HG02763 (cell line): ENCODE measurements around the gene PRLR.

Experiments
- ATAC-seq: cut with Tn5 transposase; IDR thresholded peaks from one replicate; pipeline ENCODE4 v1.9.1; 2021; ENCODE audit warnings: mild to moderate bottlenecking, moderate library complexity; ENCODE audit not compliant: unreplicated experiment

PRLR gene

DNA sequence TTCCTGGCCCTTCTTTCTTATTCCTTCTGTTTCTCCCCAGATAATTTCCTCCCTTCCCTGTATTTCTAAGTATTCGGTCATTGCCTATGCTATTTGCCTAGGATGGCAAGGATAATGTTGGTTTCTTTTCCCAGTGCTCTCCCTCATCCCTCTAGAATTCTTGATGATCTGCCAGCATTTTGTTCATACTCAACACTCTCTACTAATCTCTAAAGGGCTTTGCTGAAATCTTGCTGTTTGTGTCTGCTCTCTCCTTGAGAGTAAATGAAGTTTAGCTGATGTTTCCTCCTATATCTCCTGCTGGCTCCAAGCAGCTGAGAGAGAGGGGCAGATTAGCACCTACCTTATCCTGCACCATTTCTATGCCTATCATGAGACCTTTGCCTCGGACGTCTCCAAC is 220.6 kb downstream of the PRLR start:
- no peak for ATAC-seq

DNA sequence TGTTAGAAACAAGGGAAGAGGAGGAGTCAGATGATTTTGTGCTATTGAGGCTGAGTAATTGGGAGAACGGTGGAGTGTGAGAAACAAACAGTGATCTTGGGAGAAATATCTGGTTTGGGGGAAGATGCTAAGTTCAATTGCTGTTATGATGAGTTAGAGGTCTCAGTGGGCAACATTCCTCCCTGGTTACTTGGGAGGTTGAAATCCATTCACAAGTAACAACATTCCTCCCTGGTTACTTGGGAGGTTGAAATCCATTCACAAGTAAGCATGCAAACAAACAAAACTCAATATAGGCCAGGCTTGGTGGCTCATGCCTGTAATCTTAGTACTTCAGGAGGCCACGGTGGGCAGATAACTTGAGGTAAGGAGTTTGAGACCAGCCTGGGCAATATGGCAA is 221.3 kb downstream of the PRLR start:
- ATAC-seq, result no peak

DNA sequence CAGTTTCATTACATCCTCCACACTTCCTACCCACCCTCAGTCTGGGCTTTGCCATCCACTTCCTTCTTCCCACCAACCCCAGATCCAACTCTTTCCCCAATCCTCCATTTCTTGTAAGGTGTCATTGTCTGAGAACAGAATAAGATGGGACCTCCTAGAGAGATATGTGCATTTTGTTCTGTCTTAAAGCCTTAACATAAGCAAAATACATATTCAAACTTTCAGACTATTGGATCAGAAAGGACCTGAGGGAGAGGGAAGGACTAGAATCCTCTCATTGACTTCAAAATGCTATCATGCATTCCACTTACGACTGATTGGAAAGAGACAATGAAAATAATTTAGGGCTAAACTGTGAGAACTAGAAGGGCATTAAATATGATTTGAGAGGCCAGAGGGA is 225.5 kb downstream of the PRLR start:
- ATAC-seq, result no peak

DNA sequence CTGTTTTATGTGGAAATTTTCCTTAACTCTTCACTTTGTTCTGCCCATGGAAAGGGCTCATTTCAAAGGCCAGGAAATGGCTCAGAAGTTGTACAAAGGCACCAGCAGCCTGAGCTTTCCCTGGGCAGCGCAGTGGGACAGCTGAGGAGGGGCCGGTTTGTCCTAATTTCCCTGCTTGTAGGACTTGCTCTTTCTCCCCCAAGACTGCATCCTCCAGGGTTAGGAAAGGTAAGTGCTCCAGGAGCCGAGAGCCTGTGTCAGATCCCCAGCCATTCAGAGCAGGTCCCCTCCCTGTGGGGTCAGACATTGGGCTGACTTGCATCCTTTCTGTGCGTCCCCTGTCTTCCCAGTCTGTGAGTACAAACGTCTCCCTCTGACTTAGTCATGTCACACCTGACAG is 226.1 kb downstream of the PRLR start:
- ATAC-seq, result no peak

DNA sequence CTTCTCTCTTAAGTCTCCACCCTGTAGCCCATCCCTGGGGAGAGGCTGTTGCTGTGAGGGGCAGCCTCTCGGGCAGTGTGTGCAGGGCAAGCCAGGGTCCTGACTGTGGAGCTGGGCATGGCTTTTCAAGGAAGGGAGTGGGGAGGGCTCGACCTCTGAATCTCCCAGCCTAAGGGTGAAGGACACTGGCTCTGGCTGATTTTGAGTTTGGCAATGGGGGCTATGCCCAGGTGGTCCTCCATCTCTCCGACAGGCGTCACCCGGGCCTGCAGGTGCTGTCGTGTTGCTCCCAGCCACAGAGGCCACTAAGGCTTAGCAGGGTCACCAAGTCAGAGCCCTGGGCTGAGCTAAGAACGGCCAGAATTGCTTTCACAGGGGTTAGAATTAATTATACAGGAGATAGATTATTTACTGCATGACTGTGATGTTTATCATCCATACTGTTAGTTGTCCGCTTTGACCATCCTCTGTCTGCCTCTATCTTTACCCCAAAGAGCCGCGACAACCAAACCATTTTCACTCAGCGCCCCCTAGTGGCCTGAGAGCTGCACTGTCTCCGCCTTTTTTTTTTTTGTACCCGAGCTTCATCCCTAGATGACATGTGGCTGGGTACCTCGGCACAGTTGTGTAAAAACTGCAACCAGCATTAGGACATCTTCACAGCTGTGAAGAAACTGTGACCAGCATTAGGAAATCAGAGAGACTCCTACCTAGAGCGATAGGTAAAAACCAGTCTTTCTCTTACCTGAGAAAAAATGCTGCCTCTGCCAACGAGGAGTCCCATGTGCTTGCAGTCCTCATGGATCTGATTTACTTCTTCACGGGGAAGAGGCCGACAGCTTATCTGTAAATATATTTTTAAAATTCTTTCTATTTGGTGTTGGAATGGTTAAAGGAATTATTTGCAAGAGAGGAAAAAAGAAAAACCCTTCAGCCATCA is 227.0 kb downstream of the PRLR start:
- peak; percentile 73 for ATAC-seq

DNA sequence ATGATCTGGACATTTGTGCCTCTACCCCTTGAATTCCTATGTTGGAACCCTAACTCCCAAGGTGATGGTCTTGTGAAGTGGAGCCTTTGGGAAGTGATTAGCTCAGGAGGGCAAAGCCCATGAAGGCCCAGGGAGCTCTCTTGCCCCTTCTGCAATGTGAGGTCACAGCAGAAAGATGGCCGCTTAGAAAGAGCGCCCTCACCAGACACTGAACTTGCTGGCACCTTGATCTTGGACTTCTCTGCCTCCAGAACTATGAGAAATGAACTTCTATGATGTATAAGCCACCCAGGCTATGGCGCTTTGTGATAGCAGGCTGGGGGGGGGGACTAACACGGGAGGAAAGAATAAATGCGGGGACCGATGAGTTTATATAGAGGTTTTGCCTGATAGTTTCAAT is 227.8 kb downstream of the PRLR start:
- ATAC-seq, result no peak

DNA sequence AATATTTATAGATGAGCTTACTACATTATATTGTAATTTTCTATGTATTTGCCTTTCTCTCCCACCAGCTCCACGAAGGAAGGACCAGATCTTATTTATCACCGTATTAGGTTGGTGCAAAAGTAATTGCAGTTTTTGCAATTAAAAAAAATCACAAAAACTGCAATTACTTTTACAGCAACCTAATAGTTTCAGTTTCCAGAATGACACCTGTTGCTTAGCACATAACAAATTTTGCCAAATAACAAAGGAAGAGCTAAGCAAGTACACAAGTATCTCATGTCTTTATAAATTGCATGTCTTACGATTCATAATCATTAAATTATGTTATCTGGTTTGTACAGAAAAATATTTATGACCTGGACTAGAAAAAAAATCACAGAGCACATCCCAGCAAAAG is 228.4 kb downstream of the PRLR start:
- no peak for ATAC-seq
